Liver (tissue), 3 donors: ENCODE data around the gene XXYLT1.

Source experiments
- ATF3 ChIP-seq: IDR thresholded peaks from 2 replicates; pipeline ENCODE4 v1.6.1; 2016; ENCODE audit warnings: antibody characterized with exemption
- CTCF ChIP-seq: fragments of 150-350 bp; IDR thresholded peaks from 2 replicates; pipeline ENCODE4 v1.5.1; 2017; ENCODE audit warnings: improper control_type of control experiment, low read depth, low read length; ENCODE audit not compliant: missing input control
- GABPA ChIP-seq, 2 donors: IDR thresholded peaks in 1 of 2; conservative IDR thresholded peaks in 1 of 2; 2 replicates each; pipeline ENCODE4 v1.6.1; 2016; ENCODE audit warnings: antibody characterized with exemption in 2 of 2, mild to moderate bottlenecking in 1 of 2, moderate library complexity in 1 of 2
- YY1 ChIP-seq: IDR thresholded peaks from 2 replicates; pipeline ENCODE4 v1.6.1; 2016; ENCODE audit warnings: antibody characterized with exemption, mild to moderate bottlenecking
- ZBTB33 ChIP-seq: IDR thresholded peaks from 2 replicates; pipeline ENCODE4 v1.6.1; 2016; ENCODE audit warnings: antibody characterized with exemption
- TF ChIP-seq, protein P1 (sequence below): IDR thresholded peaks from 2 replicates; pipeline ENCODE4 v1.6.1; 2016; ENCODE audit warnings: antibody characterized with exemption, mild to moderate bottlenecking
- donor health status: healthy.
- donor health status: healthy.

DNA sequence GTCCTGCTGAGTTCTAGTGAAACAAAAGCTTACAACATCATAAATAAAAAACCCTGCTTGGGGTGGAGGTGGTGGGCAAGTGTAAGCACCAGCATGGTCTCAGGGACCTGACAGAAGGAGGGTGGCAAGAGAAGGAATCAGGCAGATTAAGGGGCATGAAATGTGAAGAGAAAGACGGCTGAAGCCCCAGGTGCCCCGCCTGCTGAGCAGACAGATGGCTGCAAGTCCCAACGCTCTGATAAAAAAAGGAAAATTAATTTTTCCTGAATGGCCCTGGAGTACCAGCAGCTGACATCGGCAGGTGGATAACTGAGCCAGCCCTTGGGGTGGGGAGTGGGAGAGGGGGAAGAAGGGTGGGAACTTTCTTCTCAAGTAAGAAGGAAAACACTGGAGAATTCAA, 137.9 kb downstream of the XXYLT1 start:
- TF ChIP-seq CTCF (no peak), YY1 (no peak), GABPA (IDR thresholded peaks at IDR 0.05 in 1 of 2, conservative IDR thresholded peaks at IDR 0.05 in 1 of 2) (no peak), ATF3 (no peak), ZBTB33 (no peak)
- TF ChIP-seq, protein P1, sequence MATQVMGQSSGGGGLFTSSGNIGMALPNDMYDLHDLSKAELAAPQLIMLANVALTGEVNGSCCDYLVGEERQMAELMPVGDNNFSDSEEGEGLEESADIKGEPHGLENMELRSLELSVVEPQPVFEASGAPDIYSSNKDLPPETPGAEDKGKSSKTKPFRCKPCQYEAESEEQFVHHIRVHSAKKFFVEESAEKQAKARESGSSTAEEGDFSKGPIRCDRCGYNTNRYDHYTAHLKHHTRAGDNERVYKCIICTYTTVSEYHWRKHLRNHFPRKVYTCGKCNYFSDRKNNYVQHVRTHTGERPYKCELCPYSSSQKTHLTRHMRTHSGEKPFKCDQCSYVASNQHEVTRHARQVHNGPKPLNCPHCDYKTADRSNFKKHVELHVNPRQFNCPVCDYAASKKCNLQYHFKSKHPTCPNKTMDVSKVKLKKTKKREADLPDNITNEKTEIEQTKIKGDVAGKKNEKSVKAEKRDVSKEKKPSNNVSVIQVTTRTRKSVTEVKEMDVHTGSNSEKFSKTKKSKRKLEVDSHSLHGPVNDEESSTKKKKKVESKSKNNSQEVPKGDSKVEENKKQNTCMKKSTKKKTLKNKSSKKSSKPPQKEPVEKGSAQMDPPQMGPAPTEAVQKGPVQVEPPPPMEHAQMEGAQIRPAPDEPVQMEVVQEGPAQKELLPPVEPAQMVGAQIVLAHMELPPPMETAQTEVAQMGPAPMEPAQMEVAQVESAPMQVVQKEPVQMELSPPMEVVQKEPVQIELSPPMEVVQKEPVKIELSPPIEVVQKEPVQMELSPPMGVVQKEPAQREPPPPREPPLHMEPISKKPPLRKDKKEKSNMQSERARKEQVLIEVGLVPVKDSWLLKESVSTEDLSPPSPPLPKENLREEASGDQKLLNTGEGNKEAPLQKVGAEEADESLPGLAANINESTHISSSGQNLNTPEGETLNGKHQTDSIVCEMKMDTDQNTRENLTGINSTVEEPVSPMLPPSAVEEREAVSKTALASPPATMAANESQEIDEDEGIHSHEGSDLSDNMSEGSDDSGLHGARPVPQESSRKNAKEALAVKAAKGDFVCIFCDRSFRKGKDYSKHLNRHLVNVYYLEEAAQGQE: no peak
